Epidermal melanocyte (primary cell): Measurements from ENCODE around the gene STK24.

Experiments used
- DNase-seq: peaks from one replicate; pipeline ENCODE4 v3.0.0; 2011; ENCODE audit warnings: low spot score; ENCODE audit not compliant: insufficient read length

STK24 gene

GRCh38 chr13:98512774-98513665 is 63.9 kb downstream of the STK24 start:
- no peak for DNase-seq

GRCh38 chr13:98511435-98511834 is 65.5 kb downstream of the STK24 start:
- no peak for DNase-seq

GRCh38 chr13:98510156-98510509 is 66.8 kb downstream of the STK24 start:
- DNase-seq: no peak

GRCh38 chr13:98509271-98510155 is 67.4 kb downstream of the STK24 start:
- DNase-seq: no peak

GRCh38 chr13:98508685-98509084 is 68.2 kb downstream of the STK24 start:
- DNase-seq: no peak

GRCh38 chr13:98508280-98508679 is 68.6 kb downstream of the STK24 start:
- DNase-seq: no peak

GRCh38 chr13:98507282-98507797 is 69.6 kb downstream of the STK24 start:
- no peak for DNase-seq

GRCh38 chr13:98506728-98507230 is 70.1 kb downstream of the STK24 start:
- DNase-seq: no peak

- DNase-seq: no peak
Observed at GRCh38 chr13:98506322-98506721, 70.6 kb downstream of the STK24 start.

GRCh38 chr13:98505217-98505616 is 71.7 kb downstream of the STK24 start:
- DNase-seq: no peak

- no peak for DNase-seq
Observed at GRCh38 chr13:98504371-98504963, 72.4 kb downstream of the STK24 start.

- no peak for DNase-seq
Observed at GRCh38 chr13:98504029-98504351, 72.9 kb downstream of the STK24 start.

GRCh38 chr13:98503175-98504028 is 73.5 kb downstream of the STK24 start:
- DNase-seq: no peak

GRCh38 chr13:98500963-98501421 is 75.9 kb downstream of the STK24 start:
- DNase-seq: no peak

GRCh38 chr13:98496966-98497365 is 79.9 kb downstream of the STK24 start:
- no peak for DNase-seq

- DNase-seq: no peak
Observed at GRCh38 chr13:98496479-98496791, 80.5 kb downstream of the STK24 start.

GRCh38 chr13:98495627-98496478 is 81.1 kb downstream of the STK24 start:
- peak; percentile 55 for DNase-seq

GRCh38 chr13:98494769-98495168 is 82.1 kb downstream of the STK24 start:
- no peak for DNase-seq

- DNase-seq: no peak
Observed at GRCh38 chr13:98493042-98493712, 83.7 kb downstream of the STK24 start.
